ENCODE results near the gene FAM181B. TPM values are rescaled to one million over a fixed set of nuclear protein-coding genes. Genes with fewer than 3 reads are reported as not detected.

Gene FAM181B
- total and polyA plus RNA-seq, 2 donors (not counting 1 experiment from before 2014, with no cell fraction given) = not detected

- Histone ChIP-seq H3K4me1 (ENCODE audit: control insufficient read depth in 2 of 2, insufficient read depth in 2 of 2, low read length in 2 of 2) (no peaks in the 10 kb centered on the region), H3K79me2 (ENCODE audit: control insufficient read depth, insufficient read depth, low read length) (no peaks in the 10 kb centered on the region), H3K4me2 (replicated peaks; ENCODE audit: low read depth, low read length, poor library complexity, severe bottlenecking) (no peak overlapping the region), H2AFZ (ENCODE audit: insufficient read depth, low read depth, low read length, poor library complexity, severe bottlenecking) (no peak overlapping the region), H3K36me3 (replicated peaks in 1 of 2; ENCODE audit: control extremely low read depth in 1 of 2, control insufficient read depth in 1 of 2, extremely low read depth in 1 of 2, insufficient read depth in 2 of 2, low read length in 1 of 2) (no peaks in the 10 kb centered on the region), H4K20me1 (ENCODE audit: control insufficient read depth, insufficient read depth, low read length, poor library complexity, severe bottlenecking) (no peaks in the 10 kb centered on the region), H3K27ac (ENCODE audit: low read length in 2 of 2) (no peak overlapping the region), H3K4me3 (ENCODE audit: control extremely low read depth in 1 of 5, extremely low read depth in 1 of 5, insufficient read depth in 1 of 5, low read depth in 2 of 5, low read length in 4 of 5) (no peak overlapping the region), H3K9me3 (ENCODE audit: control extremely low read depth in 1 of 3, control insufficient read depth in 2 of 3, insufficient read depth in 1 of 3, low read length in 2 of 3) (peaks cover 0 to 1% (median 0%) of the 10 kb centered on the region in 3 donors), H3K9ac (ENCODE audit: low read length) (no peak overlapping the region), H3K27me3 (replicated peaks in 1 of 4; ENCODE audit: control extremely low read depth in 1 of 4, control insufficient read depth in 3 of 4, insufficient read depth in 4 of 4, low read length in 3 of 4) (peaks cover 0 to 4% (median 2%) of the 10 kb centered on the region in 4 experiments)
- CTCF ChIA-PET = no interaction called here
- H3K9me3 Mint-ChIP-seq (ENCODE audit: insufficient read depth) = no peaks in the 10 kb centered on the region
- ATAC-seq (ENCODE audit: low read depth) = no peak
- TF ChIP-seq CTCF (IDR thresholded peaks at IDR 0.05) (no peak), EZH2 (IDR thresholded peaks at IDR 0.05; ENCODE audit: borderline replicate concordance, insufficient read depth, low read depth, low read length, poor library complexity, severe bottlenecking) (no peak)
- 100% methylated on average over 1 of the region's 1 CpG for WGBS (ENCODE audit: insufficient coverage)
- no peak for DNase-seq
- H3K4me1 Mint-ChIP-seq = no peaks in the 10 kb centered on the region
- POLR2A ChIA-PET = no interaction called here
- peaks cover 25% of the 10 kb centered on the region for H3K27me3 Mint-ChIP-seq
- no peak overlapping the region for H3K4me3 Mint-ChIP-seq
- intact Hi-C loops (cut with micrococcal nuclease) = no loop called here
- H3K27ac Mint-ChIP-seq = no peak overlapping the region
Observed at GRCh38 chr11:82767123-82767522, 33.5 kb upstream of the FAM181B start.

GRCh38 chr11:82765466-82766034 lies 31.9 kb upstream of the FAM181B start:
- Histone ChIP-seq H4K20me1 (ENCODE audit: control insufficient read depth, insufficient read depth, low read length, poor library complexity, severe bottlenecking) (no peaks in the 10 kb centered on the region), H3K27ac (ENCODE audit: low read length in 2 of 2) (no peak overlapping the region), H3K79me2 (ENCODE audit: control insufficient read depth, insufficient read depth, low read length) (no peaks in the 10 kb centered on the region), H3K27me3 (replicated peaks in 1 of 4; ENCODE audit: control extremely low read depth in 1 of 4, control insufficient read depth in 3 of 4, insufficient read depth in 4 of 4, low read length in 3 of 4) (peaks cover 0 to 4% (median 2%) of the 10 kb centered on the region in 4 experiments), H3K9me3 (ENCODE audit: control extremely low read depth in 1 of 3, control insufficient read depth in 2 of 3, insufficient read depth in 1 of 3, low read length in 2 of 3) (peaks cover 0 to 1% (median 0%) of the 10 kb centered on the region in 3 donors), H3K4me2 (replicated peaks; ENCODE audit: low read depth, low read length, poor library complexity, severe bottlenecking) (no peak overlapping the region), H3K4me3 (ENCODE audit: control extremely low read depth in 1 of 5, extremely low read depth in 1 of 5, insufficient read depth in 1 of 5, low read depth in 2 of 5, low read length in 4 of 5) (no peak overlapping the region), H3K4me1 (ENCODE audit: control insufficient read depth in 2 of 2, insufficient read depth in 2 of 2, low read length in 2 of 2) (no peaks in the 10 kb centered on the region), H3K9ac (ENCODE audit: low read length) (no peak overlapping the region), H3K36me3 (replicated peaks in 1 of 2; ENCODE audit: control extremely low read depth in 1 of 2, control insufficient read depth in 1 of 2, extremely low read depth in 1 of 2, insufficient read depth in 2 of 2, low read length in 1 of 2) (no peaks in the 10 kb centered on the region), H2AFZ (ENCODE audit: insufficient read depth, low read depth, low read length, poor library complexity, severe bottlenecking) (no peak overlapping the region)
- ATAC-seq (ENCODE audit: low read depth) (no peak), DNase-seq (no peak)
- Mint-ChIP-seq H3K9me3 (ENCODE audit: insufficient read depth) (no peaks in the 10 kb centered on the region), H3K4me3 (no peak overlapping the region), H3K4me1 (no peaks in the 10 kb centered on the region), H3K27ac (no peak overlapping the region), H3K27me3 (peaks cover 25% of the 10 kb centered on the region)
- intact Hi-C loops (cut with micrococcal nuclease) = no loop called here
- CTCF ChIA-PET = no interaction called here
- TF ChIP-seq CTCF (IDR thresholded peaks at IDR 0.05) = no peak
- TF ChIP-seq EZH2 (IDR thresholded peaks at IDR 0.05; ENCODE audit: borderline replicate concordance, insufficient read depth, low read depth, low read length, poor library complexity, severe bottlenecking) = no peak
- POLR2A ChIA-PET = no interaction called here
- whole genome bisulfite sequencing (ENCODE audit: insufficient coverage) = 94% methylated on average over 6 of the region's 11 CpGs

All from B cell (primary cell).